ENCODE measurements around the gene CLSTN3.

Gene CLSTN3

GRCh38 chr12:7141351-7142005 is 11.3 kb downstream of the CLSTN3 start:
- Histone ChIP-seq H3K9ac (ENCODE audit: low read depth, low read length) (no peak overlapping the region), H3K36me3 (ENCODE audit: control insufficient read depth, insufficient read depth, low read length) (peaks cover 20% of the 10 kb centered on the region), H3K27ac (ENCODE audit: low read depth, low read length) (no peak overlapping the region), H3K4me3 (ENCODE audit: low read depth, low read length) (no peak overlapping the region), H3K27me3 (ENCODE audit: control insufficient read depth, insufficient read depth, low read length) (no peaks in the 10 kb centered on the region), H3K9me3 (ENCODE audit: control insufficient read depth, insufficient read depth, low read length) (no peaks in the 10 kb centered on the region), H3K4me1 (ENCODE audit: control insufficient read depth, insufficient read depth, low read length) (no peaks in the 10 kb centered on the region)

GRCh38 chr12:7142056-7142644 is 12.0 kb downstream of the CLSTN3 start:
- Histone ChIP-seq H3K4me1 (ENCODE audit: control insufficient read depth, insufficient read depth, low read length) (no peaks in the 10 kb centered on the region), H3K4me3 (ENCODE audit: low read depth, low read length) (no peak overlapping the region), H3K27ac (ENCODE audit: low read depth, low read length) (no peak overlapping the region), H3K9ac (ENCODE audit: low read depth, low read length) (no peak overlapping the region), H3K36me3 (ENCODE audit: control insufficient read depth, insufficient read depth, low read length) (peaks cover 13% of the 10 kb centered on the region; the same call in 1 of the 2 replicates), H3K9me3 (ENCODE audit: control insufficient read depth, insufficient read depth, low read length) (no peaks in the 10 kb centered on the region), H3K27me3 (ENCODE audit: control insufficient read depth, insufficient read depth, low read length) (no peaks in the 10 kb centered on the region)

- H3K4me1 ChIP-seq (ENCODE audit: control insufficient read depth, insufficient read depth, low read length), result no peaks in the 10 kb centered on the region
- no peaks in the 10 kb centered on the region for H3K9me3 ChIP-seq (ENCODE audit: control insufficient read depth, insufficient read depth, low read length)
Observed at GRCh38 chr12:7142809-7143465, 12.8 kb downstream of the CLSTN3 start.

GRCh38 chr12:7143564-7143963 is 13.4 kb downstream of the CLSTN3 start:
- H3K27ac ChIP-seq (ENCODE audit: low read depth, low read length), result no peak overlapping the region
- H3K9me3 ChIP-seq (ENCODE audit: control insufficient read depth, insufficient read depth, low read length), result no peaks in the 10 kb centered on the region
- no peak overlapping the region for H3K4me3 ChIP-seq (ENCODE audit: low read depth, low read length)
- H3K9ac ChIP-seq (ENCODE audit: low read depth, low read length), result no peak overlapping the region
- no peaks in the 10 kb centered on the region for H3K4me1 ChIP-seq (ENCODE audit: control insufficient read depth, insufficient read depth, low read length)
- peaks cover 10% of the 10 kb centered on the region; the same call in 1 of the 2 replicates for H3K36me3 ChIP-seq (ENCODE audit: control insufficient read depth, insufficient read depth, low read length)
- H3K27me3 ChIP-seq (ENCODE audit: control insufficient read depth, insufficient read depth, low read length), result no peaks in the 10 kb centered on the region

More at GRCh38 chr12:7142809-7143465, 12.8 kb downstream of the CLSTN3 start:
- peaks cover 10% of the 10 kb centered on the region; the same call in 1 of the 2 replicates for H3K36me3 ChIP-seq (ENCODE audit: control insufficient read depth, insufficient read depth, low read length)
- H3K27me3 ChIP-seq (ENCODE audit: control insufficient read depth, insufficient read depth, low read length), result no peaks in the 10 kb centered on the region
- H3K9ac ChIP-seq (ENCODE audit: low read depth, low read length), result no peak overlapping the region
- no peak overlapping the region for H3K4me3 ChIP-seq (ENCODE audit: low read depth, low read length)
- H3K27ac ChIP-seq (ENCODE audit: low read depth, low read length), result no peak overlapping the region

- Histone ChIP-seq H3K4me3 (ENCODE audit: low read depth, low read length) (no peak overlapping the region), H3K9ac (ENCODE audit: low read depth, low read length) (no peak overlapping the region), H3K27ac (ENCODE audit: low read depth, low read length) (no peak overlapping the region), H3K27me3 (ENCODE audit: control insufficient read depth, insufficient read depth, low read length) (no peaks in the 10 kb centered on the region), H3K9me3 (ENCODE audit: control insufficient read depth, insufficient read depth, low read length) (no peaks in the 10 kb centered on the region), H3K4me1 (ENCODE audit: control insufficient read depth, insufficient read depth, low read length) (no peaks in the 10 kb centered on the region), H3K36me3 (ENCODE audit: control insufficient read depth, insufficient read depth, low read length) (peaks cover 16% of the 10 kb centered on the region; the same call in 1 of the 2 replicates)
Observed at GRCh38 chr12:7144414-7145120, 14.4 kb downstream of the CLSTN3 start.

- H3K9ac ChIP-seq (ENCODE audit: low read depth, low read length), result no peak overlapping the region
- peaks cover 17% of the 10 kb centered on the region; the same call in 1 of the 2 replicates for H3K36me3 ChIP-seq (ENCODE audit: control insufficient read depth, insufficient read depth, low read length)
Observed at GRCh38 chr12:7145671-7146070, 15.5 kb downstream of the CLSTN3 start.

GRCh38 chr12:7146228-7146627 is 16.1 kb downstream of the CLSTN3 start:
- H3K36me3 ChIP-seq (ENCODE audit: control insufficient read depth, insufficient read depth, low read length), result peaks cover 21% of the 10 kb centered on the region
- no peak overlapping the region for H3K9ac ChIP-seq (ENCODE audit: low read depth, low read length)
- no peaks in the 10 kb centered on the region for H3K27me3 ChIP-seq (ENCODE audit: control insufficient read depth, insufficient read depth, low read length)
- no peaks in the 10 kb centered on the region for H3K9me3 ChIP-seq (ENCODE audit: control insufficient read depth, insufficient read depth, low read length)
- H3K4me1 ChIP-seq (ENCODE audit: control insufficient read depth, insufficient read depth, low read length), result no peaks in the 10 kb centered on the region
- H3K4me3 ChIP-seq (ENCODE audit: low read depth, low read length), result no peak overlapping the region
- H3K27ac ChIP-seq (ENCODE audit: low read depth, low read length), result no peak overlapping the region

More at GRCh38 chr12:7145671-7146070, 15.5 kb downstream of the CLSTN3 start:
- Histone ChIP-seq H3K9me3 (ENCODE audit: control insufficient read depth, insufficient read depth, low read length) (no peaks in the 10 kb centered on the region), H3K4me1 (ENCODE audit: control insufficient read depth, insufficient read depth, low read length) (no peaks in the 10 kb centered on the region), H3K27me3 (ENCODE audit: control insufficient read depth, insufficient read depth, low read length) (no peaks in the 10 kb centered on the region), H3K27ac (ENCODE audit: low read depth, low read length) (no peak overlapping the region), H3K4me3 (ENCODE audit: low read depth, low read length) (no peak overlapping the region)

- H3K27ac ChIP-seq (ENCODE audit: low read depth, low read length), result no peak overlapping the region
- no peak overlapping the region for H3K9ac ChIP-seq (ENCODE audit: low read depth, low read length)
- H3K27me3 ChIP-seq (ENCODE audit: control insufficient read depth, insufficient read depth, low read length), result no peaks in the 10 kb centered on the region
- H3K4me1 ChIP-seq (ENCODE audit: control insufficient read depth, insufficient read depth, low read length), result no peaks in the 10 kb centered on the region
- no peak overlapping the region for H3K4me3 ChIP-seq (ENCODE audit: low read depth, low read length)
- H3K9me3 ChIP-seq (ENCODE audit: control insufficient read depth, insufficient read depth, low read length), result no peaks in the 10 kb centered on the region
- peaks cover 23% of the 10 kb centered on the region for H3K36me3 ChIP-seq (ENCODE audit: control insufficient read depth, insufficient read depth, low read length)
Observed at GRCh38 chr12:7146906-7147305, 16.7 kb downstream of the CLSTN3 start.

GRCh38 chr12:7150356-7150755 is 20.2 kb downstream of the CLSTN3 start:
- H3K9me3 ChIP-seq (ENCODE audit: control insufficient read depth, insufficient read depth, low read length), result no peaks in the 10 kb centered on the region
- H3K4me3 ChIP-seq (ENCODE audit: low read depth, low read length), result no peak overlapping the region
- peaks cover 18% of the 10 kb centered on the region for H3K36me3 ChIP-seq (ENCODE audit: control insufficient read depth, insufficient read depth, low read length)
- H3K4me1 ChIP-seq (ENCODE audit: control insufficient read depth, insufficient read depth, low read length), result no peaks in the 10 kb centered on the region
- no peaks in the 10 kb centered on the region for H3K27me3 ChIP-seq (ENCODE audit: control insufficient read depth, insufficient read depth, low read length)
- no peak overlapping the region for H3K27ac ChIP-seq (ENCODE audit: low read depth, low read length)
- no peak overlapping the region for H3K9ac ChIP-seq (ENCODE audit: low read depth, low read length)

GRCh38 chr12:7150841-7151240 is 20.7 kb downstream of the CLSTN3 start:
- no peak overlapping the region for H3K4me3 ChIP-seq (ENCODE audit: low read depth, low read length)
- peaks cover 22% of the 10 kb centered on the region for H3K36me3 ChIP-seq (ENCODE audit: control insufficient read depth, insufficient read depth, low read length)

More at GRCh38 chr12:7150841-7151240, 20.7 kb downstream of the CLSTN3 start:
- H3K27ac ChIP-seq (ENCODE audit: low read depth, low read length), result no peak overlapping the region
- no peaks in the 10 kb centered on the region for H3K27me3 ChIP-seq (ENCODE audit: control insufficient read depth, insufficient read depth, low read length)
- no peak overlapping the region for H3K9ac ChIP-seq (ENCODE audit: low read depth, low read length)
- H3K4me1 ChIP-seq (ENCODE audit: control insufficient read depth, insufficient read depth, low read length), result no peaks in the 10 kb centered on the region
- no peaks in the 10 kb centered on the region for H3K9me3 ChIP-seq (ENCODE audit: control insufficient read depth, insufficient read depth, low read length)

Measured in HUES48 (cell line).